K562 (cell line): ENCODE measurements around the gene CCND3. TPM values are rescaled to one million over a fixed set of nuclear protein-coding genes. Genes with fewer than 3 reads are reported as not detected.

Experiments
- ARID1B ChIP-seq: fragments of 450-650 bp; IDR thresholded peaks from 2 replicates; pipeline ENCODE4 v1.6.1; 2016; ENCODE audit warnings: antibody characterized with exemption, mild to moderate bottlenecking, inconsistent platforms
- ARNT ChIP-seq, 2 experiments: fragments of 450-650 bp; IDR thresholded peaks; 2 replicates each; pipeline ENCODE4 v1.6.1; 2016; ENCODE audit warnings: mild to moderate bottlenecking in 1 of 2
- BACH1 ChIP-seq: fragments of 200-800 bp; sonication (Bioruptor generic); IDR thresholded peaks from 2 replicates; pipeline ENCODE4 v1.6.1; 2016; ENCODE audit warnings: missing genetic modification characterization, missing compliant biosample characterization
- BCOR ChIP-seq: fragments of 450-650 bp; IDR thresholded peaks from 2 replicates; pipeline ENCODE4 v1.6.1; 2016
- CBX2 ChIP-seq: fragments of 200-600 bp; sonication (generic); IDR thresholded peaks from one replicate; pipeline ENCODE4 v1.6.1; 2012; ENCODE audit warnings: mild to moderate bottlenecking, low read length, inconsistent platforms; ENCODE audit not compliant: insufficient read depth, poor library complexity, severe bottlenecking
- DIDO1 ChIP-seq: fragments of 450-650 bp; IDR thresholded peaks from 2 replicates; pipeline ENCODE4 v1.6.1; 2016; ENCODE audit warnings: low read depth, missing biosample characterization, missing genetic modification characterization
- ELK3 ChIP-seq: fragments of 450-650 bp; formaldehyde crosslinking; IDR thresholded peaks from 2 replicates; pipeline ENCODE4 v1.4.0; 2020; ENCODE audit warnings: mild to moderate bottlenecking
- GATAD2A ChIP-seq: fragments of 450-650 bp; IDR thresholded peaks from 2 replicates; pipeline ENCODE4 v1.6.1; 2017
- HCFC1 ChIP-seq: IDR thresholded peaks from 2 replicates; pipeline ENCODE4 v1.6.1; 2012; ENCODE audit warnings: low read depth, low read length, improper control_type of control experiment
- ID3 ChIP-seq, 2 experiments: fragments of 250-450 bp in 1 of 2; fragments of 450-650 bp in 1 of 2; sonication (Bioruptor Pico) in 1 of 2; IDR thresholded peaks; 2 replicates each; pipeline versions ENCODE4 v1.6.1 to v1.8.0; 2016 to 2021; ENCODE audit warnings: mild to moderate bottlenecking in 2 of 2, moderate library complexity in 2 of 2, missing compliant biosample characterization in 1 of 2, missing genetic modification characterization in 1 of 2
- KDM5B ChIP-seq: fragments of 200-600 bp; sonication (generic); IDR thresholded peaks from 2 replicates; pipeline ENCODE4 v1.6.1; 2012; ENCODE audit warnings: low read depth, mild to moderate bottlenecking, moderate library complexity, low read length, control low read depth, inconsistent platforms; ENCODE audit not compliant: insufficient replicate concordance
- MIER1 ChIP-seq: fragments of 450-650 bp; IDR thresholded peaks from 2 replicates; pipeline ENCODE4 v1.6.1; 2016; ENCODE audit warnings: antibody characterized with exemption, mild to moderate bottlenecking, low read depth
- MLX ChIP-seq, 2 experiments: fragments of 450-650 bp in 1 of 2; sonication (generic) in 1 of 2; formaldehyde crosslinking; conservative IDR thresholded peaks; 2 replicates each; pipeline versions ENCODE4 v1.4.0 to v1.8.1; 2020 to 2022; ENCODE audit warnings: mild to moderate bottlenecking in 1 of 2, missing genetic modification reagents in 1 of 2
- NFATC3 ChIP-seq: fragments of 450-650 bp; IDR thresholded peaks from 2 replicates; pipeline ENCODE4 v1.6.1; 2017; ENCODE audit warnings: mild to moderate bottlenecking
- NFXL1 ChIP-seq: fragments of 450-650 bp; formaldehyde crosslinking; IDR thresholded peaks from 2 replicates; pipeline ENCODE4 v1.4.0; 2021; ENCODE audit warnings: mild to moderate bottlenecking
- RAD51 ChIP-seq: fragments of 450-650 bp; IDR thresholded peaks from 2 replicates; pipeline ENCODE4 v1.7.1; 2016; ENCODE audit warnings: low read depth, mild to moderate bottlenecking, borderline replicate concordance
- TEAD4 ChIP-seq, 2 experiments: sonication (generic) in 1 of 2; formaldehyde crosslinking in 1 of 2; IDR thresholded peaks; 2 replicates each; pipeline versions ENCODE4 v1.6.1 to v1.8.0; 2012 to 2022; ENCODE audit warnings: borderline replicate concordance in 1 of 2, inconsistent platforms in 1 of 2, low read length in 1 of 2, mild to moderate bottlenecking in 1 of 2, missing genetic modification reagents in 1 of 2
- TSHZ1 ChIP-seq: fragments of 250-450 bp; sonication (Bioruptor Pico); IDR thresholded peaks from 2 replicates; pipeline ENCODE4 v1.4.0; 2020; ENCODE audit warnings: mild to moderate bottlenecking, moderate library complexity
- ZNF24 ChIP-seq: fragments of 450-650 bp; IDR thresholded peaks from 2 replicates; pipeline ENCODE4 v1.6.1; 2016
- ZNF274 ChIP-seq: IDR thresholded peaks from 2 replicates; pipeline ENCODE4 v1.6.1; 2011; ENCODE audit warnings: low read depth, mild to moderate bottlenecking, low read length, moderate library complexity, borderline replicate concordance
- ZNF444 ChIP-seq: fragments of 250-450 bp; sonication (Bioruptor Pico); IDR thresholded peaks from 2 replicates; pipeline ENCODE4 v1.4.0; 2020; ENCODE audit warnings: mild to moderate bottlenecking, moderate library complexity
- polyA plus RNA-seq, 8 experiments: library from polyadenylated mRNA; depleted of rRNA in 4 of 8; stranded (reverse) in 5 of 8; unstranded in 3 of 8; fragments of >200 nt; fragmentation: Nextera tagmentation in 2 of 8; fragmentation: Illumina TruSeq in 1 of 8; extraction: Ambion mirVana in 2 of 8; extraction: Trizol in 1 of 8; gene quantifications; 2 replicates each; pipeline versions ENCODE4 v1.2.1 to v1.2.3, GENCODE V29; 2011 to 2014; ENCODE audit warnings: inconsistent platforms in 1 of 8, missing spikeins in 1 of 8
- total RNA-seq, 7 experiments: library from RNA; depleted of rRNA in 6 of 7; stranded (reverse); fragments of >200 nt in 6 of 7; fragmentation: Illumina TruSeq in 2 of 7; extraction: Trizol in 2 of 7; gene quantifications; 2 replicates each; pipeline versions ENCODE4 v1.2.1 to v1.2.3, GENCODE V29; 2011 to 2021; ENCODE audit warnings: low replicate concordance in 1 of 7

CCND3 gene
- total and polyA plus RNA-seq, 9 of the 15 experiments (the other 6 are each of a cell fraction or from before 2014, with no cell fraction given), result 21.5 to 204 (median 97.4) TPM

- TF ChIP-seq MLX (CRISPR knock-in tag; conservative IDR thresholded peaks at IDR 0.05) (peak in 1 of 2 experiments; percentile 63; a peak in 1 of 4 replicates), DIDO1 (tag) (no peak), BACH1 (0 out of 2 replicates have a peak, but pooled peaks have one; percentile 56), ZNF274 (no peak), BCOR (peak; percentile 63), HCFC1 (0 out of 2 replicates have a peak, but pooled peaks have one; percentile 1), TSHZ1 (CRISPR knock-in tag) (no peak), KDM5B (peak; percentile 33), CBX2 (no peak), ARNT (IDR thresholded peaks at IDR 0.05) (0 out of 4 replicates have a peak, but pooled peaks of 1 of the 2 experiments have one; percentile 63), ELK3 (CRISPR knock-in tag) (no peak), RAD51 (no peak), GATAD2A (0 out of 2 replicates have a peak, but pooled peaks have one; percentile 34), ID3 (CRISPR knock-in tag; IDR thresholded peaks at IDR 0.05) (no peak), ID3 (tag; IDR thresholded peaks at IDR 0.05) (peak; percentile 58; the same call in 1 of the 2 replicates), NFATC3 (no peak), TEAD4 (IDR thresholded peaks at IDR 0.05; ENCODE audit: low read length) (peak; percentile 48; the same call in 1 of the 2 replicates), TEAD4 (CRISPR knock-in tag; IDR thresholded peaks at IDR 0.05; ENCODE audit: borderline replicate concordance) (no peak), ZNF444 (CRISPR knock-in tag) (0 out of 2 replicates have a peak, but pooled peaks have one; percentile 59), ZNF24 (peak; percentile 85), ARID1B (peak; percentile 27; the same call in 1 of the 2 replicates), NFXL1 (CRISPR knock-in tag) (no peak), MIER1 (peak; percentile 49)
Observed at GRCh38 chr6:41942067-41942851, 651 bp upstream of the CCND3 start (continued).
